H1 (cell line): ENCODE data around the gene CCNY. TPM values are rescaled to one million over a fixed set of nuclear protein-coding genes. Genes with fewer than 3 reads are reported as not detected.

ENCODE experiments used
- CTCF ChIA-PET: fragments of 300-600 bp; sonication (Branson Sonifier 250); formaldehyde crosslinking; loops from one replicate; lab custom pipeline; 2021; ENCODE audit not compliant: partially characterized antibody; lab: Charles Lee
- POLR2A ChIA-PET: fragments of 300-600 bp; sonication (Branson Sonifier 250); formaldehyde crosslinking; loops from one replicate; lab custom pipeline; 2021; ENCODE audit warnings: inconsistent platforms; ENCODE audit not compliant: partially characterized antibody; lab: Charles Lee
- DNase-seq, 2 experiments: peaks; one replicate each; pipeline versions ENCODE4 v3.0.0 to v3.0.0-alpha.2; 2010 to 2022; ENCODE audit warnings: low spot score in 2 of 2, low read depth in 1 of 2, mixed read lengths in 1 of 2
- FAIRE-seq: peaks from 2 replicates; lab custom pipeline; 2011; peaks lifted over from hg19 to GRCh38; lab: Jason Lieb, UNC
- H2AFZ ChIP-seq: 2 replicates; pipeline ENCODE4 v1.8.1; 2012; ENCODE audit warnings: low read length, inconsistent platforms
- H2AK5ac ChIP-seq: 2 replicates; pipeline ENCODE4 v1.6.1; 2013; ENCODE audit warnings: low read depth, low read length
- H2BK120ac ChIP-seq: replicated peaks from 2 replicates; pipeline ENCODE3; 2013; ENCODE audit warnings: low read depth, low read length, inconsistent platforms
- H2BK12ac ChIP-seq: 2 replicates; pipeline ENCODE4 v1.6.1; 2013; ENCODE audit warnings: low read depth, low read length
- H2BK15ac ChIP-seq: 2 replicates; pipeline ENCODE4 v1.6.1; 2013; ENCODE audit warnings: low read length
- H2BK20ac ChIP-seq: 2 replicates; pipeline ENCODE4 v1.6.1; 2013; ENCODE audit warnings: low read length
- H2BK5ac ChIP-seq: 2 replicates; pipeline ENCODE4 v1.6.1; 2013; ENCODE audit warnings: low read depth, low read length
- H3K14ac ChIP-seq: 2 replicates; pipeline ENCODE4 v1.6.1; 2013; ENCODE audit warnings: inconsistent platforms; ENCODE audit not compliant: insufficient read length
- H3K18ac ChIP-seq: 2 replicates; pipeline ENCODE4 v1.6.1; 2013; ENCODE audit warnings: low read length; ENCODE audit errors: extremely low read depth
- H3K23ac ChIP-seq: 2 replicates; pipeline ENCODE4 v1.6.1; 2013; ENCODE audit warnings: inconsistent platforms; ENCODE audit not compliant: insufficient read length
- H3K23me2 ChIP-seq: 2 replicates; pipeline ENCODE4 v1.6.1; 2013; ENCODE audit warnings: low read depth, low read length
- H3K27ac ChIP-seq: 2 replicates; pipeline ENCODE4 v1.6.1; 2011; ENCODE audit warnings: low read depth, low read length, inconsistent platforms
- H3K27me3 ChIP-seq, 4 experiments: replicated peaks in 1 of 4; 1 replicate in 1 of 4; 2 replicates in 3 of 4; pipeline versions ENCODE4 v1.6.1 to v1.8.1; 2011 to 2013; ENCODE audit warnings: low read length in 3 of 4, mild to moderate bottlenecking in 3 of 4, inconsistent platforms in 2 of 4, mixed read lengths in 2 of 4, moderate library complexity in 1 of 4; ENCODE audit not compliant: control insufficient read depth in 3 of 4, insufficient read depth in 3 of 4; ENCODE audit errors: extremely low read depth in 1 of 4
- H3K36me3 ChIP-seq, 4 experiments: 2 replicates each; pipeline versions ENCODE4 v1.6.1 to v1.8.1; 2011 to 2013; ENCODE audit warnings: mild to moderate bottlenecking in 4 of 4, low read length in 3 of 4, moderate library complexity in 2 of 4, control low read depth in 1 of 4, inconsistent platforms in 1 of 4; ENCODE audit not compliant: insufficient read depth in 4 of 4, control insufficient read depth in 2 of 4
- H3K4ac ChIP-seq: replicated peaks from 2 replicates; pipeline ENCODE3; 2013; ENCODE audit warnings: low read length, low read depth, mixed read lengths, inconsistent platforms; ENCODE audit not compliant: insufficient read length
- H3K4me1 ChIP-seq, 4 experiments: replicated peaks in 1 of 4; 1 replicate in 1 of 4; 2 replicates in 3 of 4; pipeline versions ENCODE4 v1.6.1 to v1.8.1; 2011 to 2013; ENCODE audit warnings: low read length in 3 of 4, inconsistent platforms in 2 of 4, mixed read lengths in 1 of 4; ENCODE audit not compliant: insufficient read depth in 4 of 4, control insufficient read depth in 3 of 4
- H3K4me2 ChIP-seq, 2 experiments: 2 replicates each; pipeline versions ENCODE4 v1.6.1 to v1.8.1; 2011 to 2013; ENCODE audit warnings: low read depth in 2 of 2, low read length in 2 of 2, control low read depth in 1 of 2, inconsistent platforms in 1 of 2, mild to moderate bottlenecking in 1 of 2; ENCODE audit not compliant: insufficient read depth in 1 of 2
- H3K4me3 ChIP-seq, 4 experiments: fragments of 200-600, 300-600 bp in 1 of 4; sonication (generic), shearing (Covaris generic), sonication (Bioruptor Twin) in 1 of 4; 2 replicates each; pipeline versions ENCODE4 v1.5.1 to v1.8.1; 2011 to 2016; ENCODE audit warnings: low read length in 4 of 4, low read depth in 3 of 4, control low read depth in 2 of 4, inconsistent platforms in 2 of 4, mild to moderate bottlenecking in 2 of 4, mixed read lengths in 1 of 4, moderate library complexity in 1 of 4; ENCODE audit not compliant: insufficient read depth in 2 of 4; ENCODE audit errors: extremely low read depth in 1 of 4
- H3K56ac ChIP-seq: replicated peaks from 2 replicates; pipeline ENCODE3; 2013; ENCODE audit warnings: low read depth, mild to moderate bottlenecking, mixed read lengths, low read length, inconsistent platforms; ENCODE audit not compliant: insufficient read length
- H3K79me1 ChIP-seq: 2 replicates; pipeline ENCODE4 v1.6.1; 2013; ENCODE audit warnings: low read depth, low read length, control low read depth
- H3K79me2 ChIP-seq, 2 experiments: 2 replicates each; pipeline versions ENCODE4 v1.6.1 to v1.8.1; 2012 to 2013; ENCODE audit warnings: low read length in 2 of 2, mild to moderate bottlenecking in 2 of 2, inconsistent platforms in 1 of 2; ENCODE audit not compliant: insufficient read depth in 2 of 2, control insufficient read depth in 1 of 2
- H3K9ac ChIP-seq, 4 experiments: replicated peaks in 1 of 4; 1 replicate in 1 of 4; 2 replicates in 3 of 4; pipeline versions ENCODE4 v1.6.1 to v1.8.1; 2011 to 2013; ENCODE audit warnings: low read depth in 3 of 4, low read length in 3 of 4, control low read depth in 2 of 4, mild to moderate bottlenecking in 2 of 4, moderate library complexity in 2 of 4, inconsistent platforms in 1 of 4; ENCODE audit errors: extremely low read depth in 1 of 4
- H3K9me3 ChIP-seq, 2 experiments: 2 replicates each; pipeline versions ENCODE4 v1.6.1 to v1.8.1; 2012 to 2013; ENCODE audit warnings: mild to moderate bottlenecking in 2 of 2, moderate library complexity in 2 of 2, control low read depth in 1 of 2, inconsistent platforms in 1 of 2, low read depth in 1 of 2, low read length in 1 of 2, mixed read lengths in 1 of 2; ENCODE audit not compliant: insufficient read depth in 2 of 2
- H4K20me1 ChIP-seq, 2 experiments: replicated peaks in 1 of 2; 2 replicates each; pipeline versions ENCODE3 to v1.8.1; 2011 to 2013; ENCODE audit warnings: inconsistent platforms in 2 of 2, low read length in 2 of 2, mild to moderate bottlenecking in 1 of 2; ENCODE audit not compliant: insufficient read depth in 2 of 2, control insufficient read depth in 1 of 2
- H4K5ac ChIP-seq: 2 replicates; pipeline ENCODE4 v1.6.1; 2013; ENCODE audit warnings: low read length, low read depth, mixed read lengths, inconsistent platforms; ENCODE audit not compliant: insufficient read length
- H4K8ac ChIP-seq: 2 replicates; pipeline ENCODE4 v1.8.0; 2013; ENCODE audit warnings: mild to moderate bottlenecking, moderate library complexity, low read length, inconsistent platforms; ENCODE audit not compliant: insufficient read depth; ENCODE audit errors: extremely low read depth
- H4K91ac ChIP-seq: replicated peaks from 2 replicates; pipeline ENCODE3; 2013; ENCODE audit warnings: low read length, mixed read lengths, inconsistent platforms; ENCODE audit not compliant: insufficient read length
- ATF2 ChIP-seq: IDR thresholded peaks from 2 replicates; pipeline ENCODE4 v1.6.1; 2012; ENCODE audit warnings: low read length, inconsistent platforms
- BRCA1 ChIP-seq: IDR thresholded peaks from 2 replicates; pipeline ENCODE4 v1.6.1; 2012; ENCODE audit warnings: low read depth, low read length, improper control_type of control experiment
- MAFK ChIP-seq: IDR thresholded peaks from 2 replicates; pipeline ENCODE4 v1.6.1; 2012; ENCODE audit warnings: low read depth, mild to moderate bottlenecking, improper control_type of control experiment, low read length
- RBBP5 ChIP-seq: IDR thresholded peaks from 2 replicates; pipeline ENCODE4 v1.7.1; 2012; ENCODE audit warnings: low read depth, mild to moderate bottlenecking, inconsistent platforms, low read length, moderate library complexity, borderline replicate concordance
- WGBS, 2 experiments: shearing (Covaris generic) in 1 of 2; methylation state at CpG; one replicate each; pipeline versions ENCODE4 v1.1.6 to v1.1.7; 2013 to 2015; ENCODE audit warnings: low lambda C conversion rate in 2 of 2, mixed read lengths in 2 of 2, inconsistent platforms in 1 of 2, low coverage in 1 of 2, missing lambda C conversion rate in 1 of 2; ENCODE audit not compliant: insufficient replicate concordance in 2 of 2, insufficient coverage in 1 of 2, insufficient read length in 1 of 2; ENCODE audit errors: extremely low coverage in 1 of 2, missing lambda C conversion rate in 1 of 2; 5-methylcytosine and 5-hydroxymethylcytosine counted together
- polyA plus RNA-seq, 7 experiments: library from polyadenylated mRNA; depleted of rRNA in 3 of 7; stranded (reverse) in 5 of 7; unstranded in 2 of 7; fragments of >200 nt in 5 of 7; fragments of 200-250 nt in 2 of 7; gene quantifications; 1 replicate in 5 of 7; 2 replicates in 1 of 7; 4 replicates in 1 of 7; pipeline versions ENCODE4 v1.2.1 to v1.2.3, GENCODE V29; 2011 to 2013; ENCODE audit warnings: missing spikeins in 2 of 7, mixed read lengths in 2 of 7
- total RNA-seq: library from RNA; stranded (reverse); fragmentation: NEBNext Ultra II Directional; extraction: Animal tissue kit (Norgen Biotek cat#: 25700); gene quantifications from 2 replicates; pipeline ENCODE4 v1.2.1, GENCODE V29; 2021

The CCNY gene
- total and polyA plus RNA-seq, 2 of the 8 experiments (the other 6 are each of a cell fraction or from before 2014, with no cell fraction given): 25.3 to 68.2 TPM

GRCh38 chr10:35365994-35366393, 29.7 kb downstream of the CCNY start:
- POLR2A ChIA-PET: no interaction called here

More at GRCh38 chr10:35365994-35366393, 29.7 kb downstream of the CCNY start:
- peaks cover 0 to 86% of the 10 kb centered on the region in 2 experiments; a peak in 2 of 4 replicates for H3K79me2 ChIP-seq
- FAIRE-seq: no peak
- no peak overlapping the region for H3K18ac ChIP-seq
- no peak overlapping the region for H2BK20ac ChIP-seq
- H3K4ac ChIP-seq: no peak overlapping the region
- 90% methylated on average over 1 of the region's 1 CpG; no CpG with 5 or more reads in 1 of the 2 experiments for WGBS, 2 experiments
- no peak overlapping the region for H2BK12ac ChIP-seq
- no peak for DNase-seq
- no peak overlapping the region for H2BK5ac ChIP-seq
- H3K56ac ChIP-seq: no peak overlapping the region
- CTCF ChIA-PET: interaction anchor here (1.3 kb wide), 1 partner anchor 10 kb away, joined by 3 read pairs; no protein-coding TSS in a partner anchor
- no peak overlapping the region for H2AK5ac ChIP-seq
- no peaks in the 10 kb centered on the region for H3K27me3 ChIP-seq
- H3K4me3 ChIP-seq: no peak overlapping the region
- H3K23me2 ChIP-seq: no peaks in the 10 kb centered on the region
- H3K23ac ChIP-seq: no peak overlapping the region
- no peak overlapping the region for H2BK120ac ChIP-seq
- H2AFZ ChIP-seq: no peak overlapping the region
- no peak overlapping the region for H4K91ac ChIP-seq
- no peak for TF ChIP-seq MAFK
- no peak for TF ChIP-seq RBBP5
- no peak for TF ChIP-seq ATF2
- TF ChIP-seq BRCA1: no peak
- no peak overlapping the region for H3K9ac ChIP-seq
- H3K9me3 ChIP-seq: no peaks in the 10 kb centered on the region; a peak in 1 of 4 replicates
- no peak overlapping the region for H3K27ac ChIP-seq
- peaks cover 5% of the 10 kb centered on the region; the same call in 1 of the 2 replicates for H3K79me1 ChIP-seq
- no peak overlapping the region for H2BK15ac ChIP-seq
- no peak overlapping the region for H4K8ac ChIP-seq
- peaks cover 1 to 4% of the 10 kb centered on the region in 2 experiments for H4K20me1 ChIP-seq
- no peak overlapping the region for H4K5ac ChIP-seq
- H3K14ac ChIP-seq: no peak overlapping the region
- H3K36me3 ChIP-seq: no peaks in the 10 kb centered on the region
- peaks cover 0 to 6% (median 3%) of the 10 kb centered on the region in 4 experiments; a peak in 3 of 7 replicates for H3K4me1 ChIP-seq
- no peak overlapping the region for H3K4me2 ChIP-seq
